MM.1S (cell line): ENCODE measurements around the gene SDK1.

Experiments
- DNase-seq: peaks from one replicate; pipeline ENCODE4 v3.0.0-alpha.2; 2015
- H2AFZ ChIP-seq: fragments of 300-600 bp; sonication (generic); 2 replicates; pipeline ENCODE4 v1.6.0; 2016; ENCODE audit warnings: antibody characterized with exemption, low read length
- H3F3A ChIP-seq: fragments of 300-600 bp; sonication (generic); 2 replicates; pipeline ENCODE4 v1.6.1; 2016; ENCODE audit warnings: mild to moderate bottlenecking, antibody characterized with exemption, low read length, moderate library complexity, mixed read lengths; ENCODE audit not compliant: insufficient read depth
- H3K27ac ChIP-seq: fragments of 300-600 bp; sonication (generic); 2 replicates; pipeline ENCODE4 v1.5.1; 2016; ENCODE audit warnings: mild to moderate bottlenecking, low read length
- H3K27me3 ChIP-seq: fragments of 300-600 bp; sonication (generic); replicated peaks from 2 replicates; pipeline ENCODE4 v1.6.0; 2016; ENCODE audit warnings: low read length; ENCODE audit not compliant: insufficient read depth
- H3K36me3 ChIP-seq: fragments of 300-600 bp; sonication (generic); replicated peaks from 2 replicates; pipeline ENCODE4 v1.6.1; 2016; ENCODE audit warnings: mild to moderate bottlenecking, low read length, mixed read lengths; ENCODE audit not compliant: insufficient read depth
- H3K4me1 ChIP-seq: fragments of 300-600 bp; sonication (generic); 2 replicates; pipeline ENCODE4 v1.6.1; 2016; ENCODE audit warnings: low read length, mixed read lengths
- H3K4me2 ChIP-seq: fragments of 300-600 bp; sonication (generic); 2 replicates; pipeline ENCODE4 v1.6.0; 2016; ENCODE audit warnings: low read depth, low read length
- H3K4me3 ChIP-seq: fragments of 300-600 bp; sonication (generic); 2 replicates; pipeline ENCODE4 v1.5.1; 2016; ENCODE audit warnings: low read length, mixed read lengths
- H3K79me2 ChIP-seq: fragments of 300-600 bp; sonication (generic); 2 replicates; pipeline ENCODE4 v1.6.1; 2016; ENCODE audit warnings: mixed run types, low read length, mixed read lengths
- H3K9ac ChIP-seq: fragments of 300-600 bp; sonication (generic); 2 replicates; pipeline ENCODE4 v1.6.1; 2016; ENCODE audit warnings: low read length, mixed read lengths
- H3K9me2 ChIP-seq: fragments of 300-600 bp; sonication (generic); replicated peaks from 2 replicates; pipeline ENCODE4 v1.6.1; 2016; ENCODE audit warnings: mild to moderate bottlenecking, low read length, mixed read lengths; ENCODE audit not compliant: insufficient read depth
- H3K9me3 ChIP-seq: fragments of 300-600 bp; sonication (generic); replicated peaks from 2 replicates; pipeline ENCODE4 v1.6.1; 2016; ENCODE audit warnings: mild to moderate bottlenecking, low read length, mixed read lengths; ENCODE audit not compliant: insufficient read depth
- H4K20me1 ChIP-seq: fragments of 300-600 bp; sonication (generic); 2 replicates; pipeline ENCODE4 v1.6.1; 2016; ENCODE audit warnings: mild to moderate bottlenecking, low read length, moderate library complexity, mixed read lengths; ENCODE audit not compliant: insufficient read depth
- EZH2 ChIP-seq: fragments of 300-600 bp; sonication (generic); optimal IDR thresholded peaks from 2 replicates; pipeline ENCODE3; 2017; ENCODE audit warnings: low read depth, mild to moderate bottlenecking, antibody characterized with exemption, low read length, mixed read lengths
- EZH2phosphoT487 ChIP-seq: fragments of 300-600 bp; sonication (generic); IDR thresholded peaks from 2 replicates; pipeline ENCODE4 v1.6.1; 2018; ENCODE audit warnings: antibody characterized with exemption, low read length
- TF ChIP-seq, protein P1 (sequence below): fragments of 300-600 bp; sonication (generic); IDR thresholded peaks from 2 replicates; pipeline ENCODE4 v1.5.1; 2016; ENCODE audit warnings: antibody characterized with exemption, low read length, mixed read lengths

The SDK1 gene

GRCh38 chr7:4273566-4274230 lies 972.6 kb downstream of the SDK1 start:
- Histone ChIP-seq H4K20me1 (no peaks in the 10 kb centered on the region), H3K9me2 (no peaks in the 10 kb centered on the region), H3K9ac (no peak overlapping the region), H3K4me3 (no peak overlapping the region), H3F3A (no peaks in the 10 kb centered on the region), H3K4me1 (no peaks in the 10 kb centered on the region), H2AFZ (no peak overlapping the region), H3K27ac (no peak overlapping the region), H3K4me2 (no peak overlapping the region), H3K9me3 (no peaks in the 10 kb centered on the region), H3K36me3 (no peaks in the 10 kb centered on the region), H3K79me2 (no peaks in the 10 kb centered on the region), H3K27me3 (no peaks in the 10 kb centered on the region)
- TF ChIP-seq EZH2 (no peak), EZH2phosphoT487 (no peak)
- TF ChIP-seq, protein P1, sequence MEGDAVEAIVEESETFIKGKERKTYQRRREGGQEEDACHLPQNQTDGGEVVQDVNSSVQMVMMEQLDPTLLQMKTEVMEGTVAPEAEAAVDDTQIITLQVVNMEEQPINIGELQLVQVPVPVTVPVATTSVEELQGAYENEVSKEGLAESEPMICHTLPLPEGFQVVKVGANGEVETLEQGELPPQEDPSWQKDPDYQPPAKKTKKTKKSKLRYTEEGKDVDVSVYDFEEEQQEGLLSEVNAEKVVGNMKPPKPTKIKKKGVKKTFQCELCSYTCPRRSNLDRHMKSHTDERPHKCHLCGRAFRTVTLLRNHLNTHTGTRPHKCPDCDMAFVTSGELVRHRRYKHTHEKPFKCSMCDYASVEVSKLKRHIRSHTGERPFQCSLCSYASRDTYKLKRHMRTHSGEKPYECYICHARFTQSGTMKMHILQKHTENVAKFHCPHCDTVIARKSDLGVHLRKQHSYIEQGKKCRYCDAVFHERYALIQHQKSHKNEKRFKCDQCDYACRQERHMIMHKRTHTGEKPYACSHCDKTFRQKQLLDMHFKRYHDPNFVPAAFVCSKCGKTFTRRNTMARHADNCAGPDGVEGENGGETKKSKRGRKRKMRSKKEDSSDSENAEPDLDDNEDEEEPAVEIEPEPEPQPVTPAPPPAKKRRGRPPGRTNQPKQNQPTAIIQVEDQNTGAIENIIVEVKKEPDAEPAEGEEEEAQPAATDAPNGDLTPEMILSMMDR, result no peak
- DNase-seq, result no peak

DNA sequence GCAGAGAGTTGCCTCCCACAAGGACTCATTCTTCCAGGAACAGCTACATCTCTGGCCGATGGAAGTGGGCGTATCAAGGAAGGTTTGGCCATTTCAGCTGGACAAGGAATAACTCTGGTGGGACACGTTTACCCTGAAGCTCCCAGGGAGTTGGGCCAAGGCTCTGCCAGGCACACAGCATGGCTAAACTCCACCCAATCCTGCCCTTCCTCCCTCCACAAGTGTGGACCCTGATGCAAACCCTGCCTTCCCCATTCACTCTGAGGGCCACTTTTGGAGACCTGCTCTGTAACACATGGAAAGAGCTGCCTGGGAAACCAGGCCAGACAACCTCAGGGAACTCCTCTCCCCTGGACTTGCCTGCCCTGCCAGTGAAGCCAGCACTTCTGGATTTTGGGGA lies 973.2 kb downstream of the SDK1 start:
- Histone ChIP-seq H3K4me1 (no peaks in the 10 kb centered on the region), H3K9me3 (no peaks in the 10 kb centered on the region), H3K27ac (no peak overlapping the region), H3K79me2 (no peaks in the 10 kb centered on the region), H3K4me3 (no peak overlapping the region), H2AFZ (no peak overlapping the region), H3F3A (no peaks in the 10 kb centered on the region), H3K27me3 (no peaks in the 10 kb centered on the region), H3K4me2 (no peak overlapping the region), H3K9ac (no peak overlapping the region), H3K36me3 (no peaks in the 10 kb centered on the region), H3K9me2 (no peaks in the 10 kb centered on the region), H4K20me1 (no peaks in the 10 kb centered on the region)
- TF ChIP-seq, protein P1, result no peak
- no peak for TF ChIP-seq EZH2
- no peak for TF ChIP-seq EZH2phosphoT487
- no peak for DNase-seq

DNA sequence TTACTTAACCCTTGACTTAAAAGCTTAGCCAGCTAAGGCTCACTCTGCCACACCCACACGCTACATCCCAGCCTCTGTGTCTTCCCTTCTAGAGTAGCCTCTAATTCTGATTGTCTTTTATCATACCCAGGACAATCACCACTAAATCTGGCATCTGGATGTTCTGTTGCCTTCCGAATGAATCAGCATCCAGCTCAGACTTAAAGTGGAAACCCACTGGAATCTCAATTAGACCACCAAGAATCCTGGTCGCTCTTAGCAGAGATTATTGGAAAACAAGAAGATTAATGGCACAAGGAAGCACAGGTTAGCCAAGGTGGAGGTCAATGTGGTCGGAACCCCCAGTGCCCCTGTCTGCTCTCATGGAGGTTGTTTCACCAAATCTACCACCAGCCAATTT lies 976.9 kb downstream of the SDK1 start:
- Histone ChIP-seq H3K79me2 (no peaks in the 10 kb centered on the region), H3K9me3 (no peaks in the 10 kb centered on the region), H3K36me3 (no peaks in the 10 kb centered on the region), H3K9ac (no peak overlapping the region), H3K27ac (no peak overlapping the region), H3K4me3 (no peak overlapping the region), H3K9me2 (no peaks in the 10 kb centered on the region), H2AFZ (no peak overlapping the region), H3K4me1 (no peaks in the 10 kb centered on the region), H3K27me3 (no peaks in the 10 kb centered on the region), H3F3A (no peaks in the 10 kb centered on the region), H4K20me1 (no peaks in the 10 kb centered on the region), H3K4me2 (no peak overlapping the region)
- TF ChIP-seq EZH2phosphoT487, result no peak
- TF ChIP-seq EZH2, result no peak
- TF ChIP-seq, protein P1, result no peak
- no peak for DNase-seq
